ENCODE measurements around the gene CST5.
"Not testable (repeated sequence)": the region's sequence is repeated elsewhere in the genome, so short reads cannot be mapped to it uniquely, and the experiment has no call there.

The CST5 gene

GRCh38 chr20:23841693-23842092 is 37.9 kb downstream of the CST5 start:
- DNase-seq (ENCODE audit: low read depth in 2 of 2), result no peak

- no peak for DNase-seq (ENCODE audit: low read depth in 2 of 2)
Observed at GRCh38 chr20:23835716-23836115, 43.8 kb downstream of the CST5 start.

GRCh38 chr20:23832775-23833513 is 46.6 kb downstream of the CST5 start:
- DNase-seq (ENCODE audit: low read depth in 2 of 2), result no peak

- DNase-seq (ENCODE audit: low read depth in 2 of 2), result not testable (repeated sequence)
Observed at GRCh38 chr20:23831961-23832360, 47.6 kb downstream of the CST5 start.

GRCh38 chr20:23826541-23827021 is 53.0 kb downstream of the CST5 start, which contains the start of gene CST2:
TSS of gene CST2 (minus strand) at chr20:23826729. CDS start at chr20:23826660, 69 bp downstream.
- no peak for DNase-seq (ENCODE audit: low read depth in 2 of 2)
